ENCODE data around the gene POLA1.

Gene POLA1

GRCh38 chrX:24741330-24741729, 47.6 kb downstream of the POLA1 start:
- TF ChIP-seq CTCF (IDR thresholded peaks at IDR 0.05; ENCODE audit: low read depth, low read length): no peak
- no peak for DNase-seq (ENCODE audit: extremely low read depth, low read depth)

GRCh38 chrX:24748196-24748595, 54.5 kb downstream of the POLA1 start:
- no peak for TF ChIP-seq CTCF (IDR thresholded peaks at IDR 0.05; ENCODE audit: low read depth, low read length)
- no peak for DNase-seq (ENCODE audit: extremely low read depth, low read depth)

- TF ChIP-seq CTCF (IDR thresholded peaks at IDR 0.05; ENCODE audit: low read depth, low read length): no peak
Measured at GRCh38 chrX:24759786-24760185, 66.1 kb downstream of the POLA1 start.

GRCh38 chrX:24760363-24761000, 66.8 kb downstream of the POLA1 start:
- DNase-seq (ENCODE audit: extremely low read depth, low read depth): no peak
- TF ChIP-seq CTCF (IDR thresholded peaks at IDR 0.05; ENCODE audit: low read depth, low read length): no peak

More at GRCh38 chrX:24759786-24760185, 66.1 kb downstream of the POLA1 start:
- DNase-seq (ENCODE audit: extremely low read depth, low read depth): no peak

GRCh38 chrX:24761306-24761705, 67.6 kb downstream of the POLA1 start:
- TF ChIP-seq CTCF (IDR thresholded peaks at IDR 0.05; ENCODE audit: low read depth, low read length): no peak
- DNase-seq (ENCODE audit: extremely low read depth, low read depth): no peak

GRCh38 chrX:24763989-24764388, 70.3 kb downstream of the POLA1 start:
- no peak for TF ChIP-seq CTCF (IDR thresholded peaks at IDR 0.05; ENCODE audit: low read depth, low read length)
- DNase-seq (ENCODE audit: extremely low read depth, low read depth): no peak

GRCh38 chrX:24767557-24767956, 73.8 kb downstream of the POLA1 start:
- TF ChIP-seq CTCF (IDR thresholded peaks at IDR 0.05; ENCODE audit: low read depth, low read length): no peak
- DNase-seq (ENCODE audit: extremely low read depth, low read depth): no peak

Data from AG09319 (cell line).